GM21786 (cell line): ENCODE measurements around the gene DCTPP1.
"Not testable (repeated sequence)": the region's sequence is repeated elsewhere in the genome, so short reads cannot be mapped to it uniquely, and the experiment has no call there.

ENCODE experiments used
- ATAC-seq: cut with Tn5 transposase; IDR thresholded peaks from one replicate; pipeline ENCODE4 v1.9.1; 2021; ENCODE audit not compliant: unreplicated experiment

Gene DCTPP1

GRCh38 chr16:30429678-30430427, at the start of gene DCTPP1:
Gene DCTPP1, minus strand, starts transcription at chr16:30430030. Its CDS starts 50 bp downstream, at chr16:30429980.
- peak; percentile 95 for ATAC-seq

DNA sequence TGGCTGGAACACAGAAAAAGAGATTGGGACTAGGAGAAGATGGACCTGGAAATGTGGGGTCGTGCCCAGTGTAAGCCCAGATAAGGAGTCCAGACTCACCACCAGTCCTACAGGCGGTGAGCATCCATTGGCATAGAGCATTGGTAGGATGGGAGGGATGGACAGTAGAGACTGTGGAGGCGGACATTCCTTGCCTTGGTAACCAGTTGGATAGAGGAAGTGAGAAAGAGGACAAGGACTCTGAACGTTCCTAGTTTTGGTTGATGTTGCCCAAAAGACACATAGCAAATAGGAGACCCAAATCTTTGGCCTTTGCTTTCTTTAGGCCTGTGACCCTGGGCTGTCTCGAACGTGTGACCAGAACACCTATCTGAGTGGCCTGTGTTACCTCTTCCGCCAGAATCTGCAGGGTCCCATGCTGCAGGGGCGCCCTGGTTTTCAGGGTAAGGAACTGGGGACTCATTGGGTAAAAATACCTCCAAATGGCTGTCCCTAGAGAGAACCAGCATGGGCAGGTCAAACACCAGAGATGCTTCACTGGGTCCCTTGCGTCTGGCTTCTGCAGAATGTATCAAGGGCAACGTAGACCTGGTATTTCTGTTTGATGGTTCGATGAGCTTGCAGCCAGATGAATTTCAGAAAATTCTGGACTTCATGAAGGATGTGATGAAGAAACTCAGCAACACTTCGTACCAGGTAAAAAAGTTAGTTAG, 49.1 kb upstream of the DCTPP1 start:
- no peak for ATAC-seq

GRCh38 chr16:30477773-30478172, 47.9 kb upstream of the DCTPP1 start:
- not testable (repeated sequence) for ATAC-seq

GRCh38 chr16:30476991-30477390, 47.2 kb upstream of the DCTPP1 start:
- no peak for ATAC-seq

- ATAC-seq, result no peak
Observed at GRCh38 chr16:30474684-30475083, 44.9 kb upstream of the DCTPP1 start.

DNA sequence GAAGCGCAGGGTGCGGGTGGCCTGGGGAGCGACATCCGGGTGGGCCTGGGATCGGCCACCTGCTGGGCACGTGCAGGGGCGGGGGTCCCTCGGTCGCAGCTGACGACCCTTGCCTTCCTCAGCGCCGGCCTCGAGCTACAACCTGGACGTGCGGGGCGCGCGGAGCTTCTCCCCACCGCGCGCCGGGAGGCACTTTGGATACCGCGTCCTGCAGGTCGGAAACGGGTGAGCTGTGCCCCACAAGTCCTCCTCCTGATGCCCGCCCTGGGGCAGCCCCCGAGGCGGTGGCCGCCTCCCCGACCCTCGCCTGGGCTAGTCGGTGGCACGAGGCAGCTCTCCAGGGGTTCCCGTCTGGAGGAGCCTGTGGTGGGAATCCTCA, 44.2 kb upstream of the DCTPP1 start:
- ATAC-seq, result no peak

DNA sequence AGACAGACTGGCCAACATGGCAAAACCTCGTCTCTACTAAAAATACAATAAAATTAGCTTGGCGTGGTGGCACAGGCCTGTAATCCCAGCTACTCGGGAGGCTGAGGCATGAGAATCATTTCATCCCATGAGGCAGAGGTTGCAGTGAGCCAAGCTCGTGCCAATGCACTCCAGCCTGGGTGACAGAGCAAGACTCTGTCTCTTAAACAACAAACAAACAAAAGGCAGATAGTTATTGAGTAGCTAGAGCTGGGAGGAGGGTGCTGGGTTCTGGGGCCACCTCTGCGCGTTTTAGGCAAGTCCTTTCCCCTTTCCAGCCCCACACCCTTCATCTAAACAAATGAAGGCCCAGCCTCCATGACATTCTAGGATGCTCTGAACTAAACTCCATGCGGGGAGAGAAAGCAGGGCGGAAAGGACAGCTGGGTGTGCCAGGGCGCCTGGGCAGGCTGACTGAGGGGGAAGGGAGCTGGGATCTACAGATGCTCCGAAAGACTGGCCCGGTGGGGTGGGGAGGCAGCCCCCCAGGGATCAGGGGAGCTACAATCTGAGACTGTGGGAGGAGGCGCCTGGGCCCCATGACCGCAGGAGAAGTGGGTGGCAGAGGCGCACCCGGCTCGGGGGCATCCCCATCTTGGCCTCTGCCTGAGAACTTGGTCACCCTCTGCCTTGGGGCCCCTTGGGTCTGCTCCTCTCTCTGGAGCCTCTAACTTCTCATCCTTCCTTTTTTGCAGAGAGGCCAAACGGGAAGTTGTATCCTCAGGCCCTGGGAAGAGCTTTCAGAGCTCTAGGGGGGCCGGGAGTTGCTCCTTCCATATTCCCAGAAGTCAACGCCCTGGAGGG, 43.6 kb upstream of the DCTPP1 start:
- peak; percentile 27 for ATAC-seq

DNA sequence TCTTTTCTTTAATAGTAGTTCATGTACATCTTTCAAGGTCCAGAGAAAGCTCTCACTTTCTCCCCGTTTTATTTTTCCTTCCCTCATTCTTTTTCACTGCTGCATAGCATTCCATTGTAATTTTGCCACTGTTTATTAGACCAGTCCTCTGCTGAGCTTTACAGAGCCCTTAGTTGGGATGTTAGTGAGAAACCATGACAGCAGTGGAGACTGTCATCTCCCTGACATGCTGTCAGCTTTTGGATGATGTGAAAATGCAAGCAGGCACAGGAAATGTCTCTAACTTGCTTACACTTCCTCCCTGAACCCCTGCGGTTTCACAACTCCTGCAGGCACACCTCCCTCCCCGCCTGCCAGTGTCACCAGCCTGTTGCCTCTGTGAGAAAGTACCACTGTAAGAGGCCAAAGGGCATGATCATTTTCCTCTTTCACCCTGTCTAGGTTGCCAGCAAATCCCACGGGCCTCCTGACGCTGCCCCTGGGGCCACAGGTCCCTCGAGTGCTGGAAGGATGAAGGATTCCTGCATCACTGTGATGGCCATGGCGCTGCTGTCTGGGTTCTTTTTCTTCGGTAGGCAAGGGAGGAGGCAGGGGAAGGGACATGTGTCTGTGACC, 42.6 kb upstream of the DCTPP1 start, which contains the start of gene ITGAL:
Gene ITGAL (plus strand): TSS at position 415 of the 615 bp plus-strand sequence. CDS start 96 bp downstream, at position 511.
- peak; percentile 50 for ATAC-seq

DNA sequence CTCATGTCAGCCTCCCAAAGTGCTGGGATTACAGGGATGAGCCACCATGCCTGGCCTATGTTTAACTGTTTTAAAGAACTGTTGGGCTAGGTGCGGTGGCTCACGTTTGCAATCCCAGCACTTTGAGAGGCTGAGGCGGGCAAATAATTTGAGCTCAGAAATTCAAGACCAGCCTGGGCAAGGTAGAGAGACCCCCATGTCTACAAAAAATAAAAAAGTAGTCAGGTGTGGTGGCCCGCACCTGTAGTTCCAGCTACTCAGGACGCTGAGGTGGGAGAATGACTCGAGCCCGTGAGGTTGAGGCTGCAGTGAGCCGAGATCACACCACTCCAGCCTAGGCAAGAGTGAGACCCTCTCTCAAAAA, 40.8 kb upstream of the DCTPP1 start:
- ATAC-seq, result no peak

DNA sequence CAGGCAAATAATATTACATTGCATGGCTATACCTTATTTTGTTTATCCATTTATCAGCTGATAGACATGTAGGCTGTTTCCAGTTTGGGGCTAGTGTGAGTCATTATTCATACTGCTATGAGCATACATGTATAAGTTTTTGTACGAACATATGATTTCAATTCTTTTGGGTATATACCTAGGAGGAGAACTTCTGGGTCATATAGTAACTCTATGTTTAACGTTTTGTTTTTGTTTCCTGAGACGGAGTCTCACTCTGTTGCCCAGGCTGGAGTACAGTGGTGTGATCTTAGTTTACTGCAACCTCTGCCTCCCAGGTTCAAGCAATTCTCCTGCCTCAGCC, 40.3 kb upstream of the DCTPP1 start:
- no peak for ATAC-seq

DNA sequence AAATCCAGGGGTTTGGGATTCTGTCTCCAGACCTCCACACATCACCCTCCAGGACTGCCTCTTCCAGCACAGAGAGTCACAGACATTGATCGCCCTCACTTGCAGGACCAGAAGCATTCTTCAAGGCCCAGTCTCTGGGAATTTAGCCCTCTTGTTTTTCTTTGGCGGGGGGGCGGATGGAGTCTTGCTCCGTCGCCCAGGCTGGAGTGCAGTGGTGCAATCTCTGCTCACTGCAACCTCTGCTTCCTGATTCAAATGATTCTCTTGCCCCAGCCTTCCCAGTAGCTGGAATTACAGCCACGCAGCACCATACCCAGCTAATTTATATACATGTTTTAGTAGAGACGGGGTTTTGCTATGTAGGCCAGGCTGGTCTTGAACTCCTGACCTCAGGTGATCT, 34.2 kb upstream of the DCTPP1 start:
- no peak for ATAC-seq

- not testable (repeated sequence) for ATAC-seq
Observed at GRCh38 chr16:30461426-30461825, 31.6 kb upstream of the DCTPP1 start.

DNA sequence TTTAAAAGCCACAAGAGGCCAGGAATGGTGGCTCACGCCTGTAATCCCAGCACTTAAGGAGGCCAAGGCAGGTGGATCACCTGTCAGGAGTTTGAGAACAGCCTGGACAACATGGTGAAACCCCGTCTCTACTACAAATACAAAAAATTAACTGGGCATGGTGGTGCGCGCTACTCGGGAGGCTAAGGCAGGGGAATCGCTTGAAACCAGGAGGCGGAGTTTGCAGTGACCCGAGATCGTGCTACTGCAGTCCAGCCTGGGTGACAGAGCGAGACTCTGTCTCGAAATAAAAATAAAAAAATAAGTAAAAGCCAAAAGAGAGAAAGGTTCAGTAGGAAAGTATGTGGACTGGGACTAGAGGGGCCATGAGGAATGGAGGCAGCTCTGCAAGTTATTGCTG, 29.6 kb upstream of the DCTPP1 start:
- no peak for ATAC-seq

GRCh38 chr16:30458561-30459394, 28.9 kb upstream of the DCTPP1 start:
- ATAC-seq, result peak; percentile 76

DNA sequence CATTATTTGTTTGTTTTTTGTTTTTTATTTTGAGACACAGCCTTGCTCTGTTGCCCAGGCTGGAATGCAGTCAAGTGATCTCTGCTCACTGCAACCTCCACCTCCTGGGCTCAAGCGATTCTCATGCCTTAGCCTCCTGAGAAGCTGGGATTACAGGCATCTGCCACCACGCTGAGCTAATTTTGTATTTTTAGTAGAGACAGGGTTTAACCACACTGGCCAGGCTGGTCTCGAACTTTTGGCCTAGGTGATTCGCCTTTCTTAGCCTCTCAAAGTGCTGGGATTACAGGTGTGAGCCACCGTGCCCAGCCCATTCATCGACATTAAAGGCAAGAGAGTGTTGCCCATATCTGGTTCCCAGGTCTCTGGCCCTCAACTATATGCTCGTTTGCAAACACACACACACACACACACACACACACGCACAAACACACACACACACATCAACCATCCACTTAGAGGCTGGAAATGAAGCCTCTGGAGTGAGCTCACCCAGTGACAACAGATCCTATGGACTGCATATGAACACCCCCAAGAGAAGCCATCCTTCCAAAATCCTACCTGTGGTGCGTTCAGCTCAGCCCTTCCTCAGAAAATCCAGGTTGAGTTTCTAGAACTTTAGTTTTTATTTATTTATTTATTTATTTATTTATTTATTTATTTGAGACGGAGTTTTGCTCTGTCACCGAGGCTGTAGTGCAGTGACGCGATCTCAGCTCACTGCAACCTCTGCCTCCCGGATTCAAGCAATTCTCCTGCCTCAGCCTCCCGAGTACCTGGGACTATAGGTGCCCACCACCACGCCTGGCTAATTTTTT, 28.1 kb upstream of the DCTPP1 start:
- ATAC-seq, result no peak

GRCh38 chr16:30457256-30457655, 27.4 kb upstream of the DCTPP1 start:
- ATAC-seq, result no peak

DNA sequence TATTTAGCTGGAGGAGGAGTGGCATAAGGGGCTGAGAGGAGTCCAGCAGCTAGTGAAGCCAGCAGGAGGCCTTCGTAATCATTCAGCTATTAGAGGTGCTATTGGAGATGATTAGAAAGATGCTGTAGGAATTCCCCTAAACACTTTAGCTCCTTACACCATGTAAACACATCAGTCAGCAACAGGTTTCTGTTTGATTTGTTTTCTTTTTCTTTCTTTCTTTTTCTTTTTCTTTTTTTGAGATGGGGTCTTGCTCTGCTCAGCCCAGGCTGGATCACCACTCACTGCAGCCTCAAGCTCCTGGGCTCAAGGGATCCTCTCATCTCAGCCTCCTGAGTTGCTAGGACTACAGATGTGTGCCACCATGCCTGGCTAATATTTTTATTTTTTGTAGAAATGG, 26.5 kb upstream of the DCTPP1 start:
- no peak for ATAC-seq

- ATAC-seq, result not testable (repeated sequence)
Observed at GRCh38 chr16:30452709-30453580, 23.1 kb upstream of the DCTPP1 start.

GRCh38 chr16:30449116-30449435, 19.2 kb upstream of the DCTPP1 start:
- no peak for ATAC-seq
